ENCODE measurements around the gene TRABD. TPM values are rescaled to one million over a fixed set of nuclear protein-coding genes. Genes with fewer than 3 reads are reported as not detected.

TRABD gene
- total RNA-seq, 2 experiments from 2014 or later, result 98.2 to 99.6 TPM

- CTCF ChIA-PET, result interaction anchor here (0.7 to 3.3 kb wide), 9 partner anchors 9 to 306 kb away, joined by 3 to 13 read pairs (median 3); partner anchors contain the start of gene MAPK12
- POLR2A ChIA-PET, result interaction anchor here (0.7 to 1.5 kb wide), 4 partner anchors 263 to 334 kb away, joined by 3 to 8 read pairs (median 4); partner anchors contain the start of genes CPT1B, LMF2, NCAPH2 and TYMP
Measured at GRCh38 chr22:50244420-50245213, 58.9 kb downstream of the TRABD start, which contains the start of gene TUBGCP6. Gene TUBGCP6, minus strand, starts transcription at chr22:50245023. Its CDS starts 564 bp downstream, at chr22:50244459.

GRCh38 chr22:50245214-50246072, 59.7 kb downstream of the TRABD start:
- ChIA-PET POLR2A (interaction anchor here (1.5 kb wide), 1 partner anchor 263 kb away, joined by 8 read pairs; the partner anchor contains the start of genes LMF2 and NCAPH2), CTCF (interaction anchor here (0.7 to 1.0 kb wide), 2 partner anchors 96 to 253 kb away, joined by 3 read pairs; no protein-coding TSS in a partner anchor)

DNA sequence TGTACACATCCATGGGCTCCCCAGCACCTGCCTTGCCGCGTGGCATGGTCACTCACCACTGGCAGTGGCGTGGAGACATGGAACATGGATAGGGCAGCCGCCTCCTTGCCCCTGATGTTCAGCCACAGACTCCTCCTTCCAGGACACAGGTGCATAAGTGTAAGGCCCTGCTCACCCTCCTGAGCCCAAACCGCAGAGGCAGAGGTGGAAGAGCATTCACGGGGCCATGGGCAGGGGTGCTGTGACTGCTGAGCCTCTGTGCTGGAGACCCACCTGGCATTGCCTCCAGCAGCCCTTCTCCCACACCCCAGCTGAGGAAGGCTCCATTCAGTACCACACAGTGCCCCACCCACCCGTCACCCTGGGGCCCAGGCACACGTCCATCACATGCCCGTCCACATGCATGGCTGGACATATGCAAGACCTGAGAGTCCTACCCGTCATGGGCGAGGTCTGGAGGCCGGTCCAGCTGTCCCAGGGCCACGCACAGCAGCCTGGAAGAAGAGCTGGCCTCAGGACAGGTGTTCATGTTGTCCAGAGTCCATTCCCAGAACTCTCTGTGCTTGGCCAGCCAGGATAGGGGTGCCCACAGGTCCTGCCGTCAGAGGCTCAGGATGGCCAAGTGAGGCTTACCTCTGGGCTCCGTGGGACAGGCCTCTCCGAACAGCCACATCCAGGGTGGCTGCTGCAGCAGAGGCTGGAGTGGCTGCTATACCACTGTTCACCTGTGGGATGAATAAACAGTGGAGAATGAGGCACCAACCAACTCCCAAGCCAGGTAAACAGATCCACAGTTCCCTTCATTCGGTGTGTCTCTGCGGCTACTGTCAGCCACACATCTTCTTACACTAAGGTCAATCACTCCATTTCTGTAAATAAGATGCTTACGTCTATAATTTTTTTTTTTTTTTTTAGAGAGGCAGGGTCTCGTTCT, 60.8 kb downstream of the TRABD start:
- ChIA-PET POLR2A (no interaction called here), CTCF (interaction anchor here (0.7 to 0.9 kb wide), 2 partner anchors 29 to 252 kb away, joined by 3 read pairs; no protein-coding TSS in a partner anchor)

- POLR2A ChIA-PET, result no interaction called here
- CTCF ChIA-PET, result no interaction called here
Measured at GRCh38 chr22:50247748-50248147, 62.0 kb downstream of the TRABD start.

DNA sequence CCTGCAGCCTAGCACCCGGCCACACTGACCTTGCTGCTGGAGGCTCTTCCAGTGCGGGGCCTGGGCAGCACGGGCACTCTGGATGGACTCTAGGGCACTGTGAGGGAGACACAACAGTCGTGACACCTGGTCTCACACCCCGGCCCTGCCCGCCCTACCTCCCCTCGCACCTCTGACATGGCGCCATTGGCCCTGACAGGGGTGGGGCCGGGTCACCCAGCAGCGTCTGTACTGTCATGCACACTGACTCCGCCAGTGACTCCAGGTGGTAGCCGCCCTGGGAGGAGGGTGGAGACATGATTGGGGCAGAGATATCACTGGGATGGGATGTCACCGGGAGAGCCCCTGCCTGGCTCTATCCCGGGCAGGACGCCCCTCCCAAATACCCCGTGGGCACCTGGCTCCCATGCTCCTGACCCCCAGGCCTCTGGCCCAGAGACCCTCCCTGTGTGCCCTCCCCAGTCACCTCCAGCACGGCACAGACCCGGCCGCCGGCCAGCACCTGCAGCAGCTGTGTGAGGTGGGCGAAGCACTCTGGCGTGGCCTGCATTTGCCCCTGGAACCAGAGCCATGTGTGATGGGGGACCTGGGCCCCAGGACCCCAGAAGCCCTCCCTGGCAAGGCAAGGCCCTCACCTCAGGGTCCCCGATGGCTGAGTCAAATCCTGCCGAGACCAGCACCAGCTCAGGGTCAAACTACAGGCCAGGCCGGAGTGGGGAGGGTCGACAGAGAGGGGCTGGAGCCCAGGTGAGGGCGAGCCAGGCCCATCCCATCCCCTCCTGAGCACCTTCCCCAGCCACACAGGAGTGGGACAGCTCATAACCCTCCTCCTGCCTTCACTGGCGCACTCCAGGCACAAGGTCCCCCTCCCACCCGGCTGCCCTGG, 62.7 kb downstream of the TRABD start:
- POLR2A ChIA-PET, result no interaction called here
- CTCF ChIA-PET, result no interaction called here

Other genes starting within 250 kb of the TRABD start
- 100 to 1,000 TPM; 198 to 203 TPM for gene PIM3, start 225.1 kb upstream of the TRABD start, total RNA-seq
- under 1 TPM in 1 of 2 experiments, not detected in 1; 0.13 TPM for gene IL17REL, start 173.1 kb upstream of the TRABD start, total RNA-seq
- not detected for gene TTLL8, start 127.6 kb upstream of the TRABD start, total RNA-seq
- gene MLC1, start 100.5 kb upstream of the TRABD start, total RNA-seq, result under 1 TPM; 0.32 to 0.40 TPM
- not detected for gene MOV10L1, start 95.9 kb upstream of the TRABD start, total RNA-seq
- gene PANX2, start 15.2 kb upstream of the TRABD start, total RNA-seq, result 1 to 10 TPM; 1.1 to 1.4 TPM
- gene SELENOO, start 15.1 kb downstream of the TRABD start, total RNA-seq, result 10 to 100 TPM; 24.0 to 26.3 TPM
- 10 to 100 TPM; 44.1 to 46.6 TPM for gene TUBGCP6, start 59.1 kb downstream of the TRABD start, total RNA-seq
- gene HDAC10, start 65.4 kb downstream of the TRABD start, total RNA-seq, result 10 to 100 TPM; 42.1 to 42.8 TPM
- 10 to 100 TPM; 12.0 to 13.8 TPM for gene MAPK12, start 75.8 kb downstream of the TRABD start, total RNA-seq
- 10 to 100 TPM; 10.6 to 11.4 TPM for gene MAPK11, start 84.5 kb downstream of the TRABD start, total RNA-seq
- gene PLXNB2, start 121.7 kb downstream of the TRABD start, total RNA-seq, result 10 to 100 TPM; 10.9 to 12.0 TPM
- 1 to 10 TPM; 4.3 to 4.4 TPM for gene DENND6B, start 141.1 kb downstream of the TRABD start, total RNA-seq
- 10 to 100 TPM; 48.4 to 51.1 TPM for gene PPP6R2, start 157.4 kb downstream of the TRABD start, total RNA-seq